CD14-positive monocyte (primary cell): ENCODE measurements around the gene SGTB. TPM values are rescaled to one million over a fixed set of nuclear protein-coding genes. Genes with fewer than 3 reads are reported as not detected.

Experiments used
- DNase-seq, 3 donors: peaks; one replicate each; pipeline ENCODE4 v3.0.0-alpha.2; 2011 to 2022
- H2AFZ ChIP-seq: 2 replicates; pipeline ENCODE4 v1.6.0; 2012; ENCODE audit warnings: mild to moderate bottlenecking, low read depth, low read length, inconsistent platforms; ENCODE audit not compliant: insufficient read depth, poor library complexity, severe bottlenecking
- H3K27ac ChIP-seq, 2 donors: 1 replicate in 1 of 2; 2 replicates in 1 of 2; pipeline ENCODE4 v1.5.1; 2012 to 2013; ENCODE audit warnings: low read length in 2 of 2, control low read depth in 1 of 2, inconsistent platforms in 1 of 2, low read depth in 1 of 2, mild to moderate bottlenecking in 1 of 2
- H3K27me3 ChIP-seq, 2 donors: one replicate each; pipeline versions ENCODE4 v1.6.0 to v1.6.1; 2011 to 2013; ENCODE audit warnings: low read length in 2 of 2; ENCODE audit not compliant: control insufficient read depth in 2 of 2, insufficient read depth in 2 of 2
- H3K36me3 ChIP-seq, 2 donors: replicated peaks in 1 of 2; 1 replicate in 1 of 2; 2 replicates in 1 of 2; pipeline versions ENCODE4 v1.5.1 to v1.6.1; 2012 to 2013; ENCODE audit warnings: low read length in 2 of 2, control low read depth in 1 of 2, inconsistent platforms in 1 of 2, mild to moderate bottlenecking in 1 of 2; ENCODE audit not compliant: insufficient read depth in 2 of 2, control insufficient read depth in 1 of 2
- H3K4me1 ChIP-seq, 2 donors: 1 replicate in 1 of 2; 2 replicates in 1 of 2; pipeline versions ENCODE4 v1.5.1 to v1.6.1; 2012 to 2013; ENCODE audit warnings: low read length in 2 of 2, control low read depth in 1 of 2, inconsistent platforms in 1 of 2, mild to moderate bottlenecking in 1 of 2, moderate library complexity in 1 of 2; ENCODE audit not compliant: insufficient read depth in 2 of 2, control insufficient read depth in 1 of 2
- H3K4me2 ChIP-seq: replicated peaks from 2 replicates; pipeline ENCODE3; 2012; ENCODE audit warnings: low read length, moderate library complexity, mild to moderate bottlenecking; ENCODE audit not compliant: poor library complexity, severe bottlenecking; ENCODE audit errors: extremely low read depth
- H3K4me3 ChIP-seq, 3 experiments: fragments of 200-600 bp in 1 of 3; sonication (generic) in 1 of 3; replicated peaks in 1 of 3; 1 replicate in 2 of 3; 2 replicates in 1 of 3; pipeline ENCODE4 v1.5.1; 2011 to 2013; ENCODE audit warnings: low read length in 3 of 3, mild to moderate bottlenecking in 3 of 3, control low read depth in 2 of 3, low read depth in 2 of 3, inconsistent platforms in 1 of 3, moderate library complexity in 1 of 3
- H3K79me2 ChIP-seq: 2 replicates; pipeline ENCODE4 v1.6.0; 2012; ENCODE audit warnings: mild to moderate bottlenecking, control low read depth, inconsistent platforms, low read length, moderate library complexity; ENCODE audit not compliant: insufficient read depth
- H3K9ac ChIP-seq: 2 replicates; pipeline ENCODE4 v1.6.0; 2017; ENCODE audit warnings: low read length, mild to moderate bottlenecking; ENCODE audit not compliant: insufficient read depth, poor library complexity, severe bottlenecking
- H3K9me3 ChIP-seq, 2 donors: replicated peaks in 1 of 2; 1 replicate in 1 of 2; 2 replicates in 1 of 2; pipeline versions ENCODE4 v1.5.1 to v1.6.1; 2012 to 2013; ENCODE audit warnings: low read length in 2 of 2, control low read depth in 1 of 2; ENCODE audit not compliant: control insufficient read depth in 1 of 2, insufficient read depth in 1 of 2
- H4K20me1 ChIP-seq: 2 replicates; pipeline ENCODE4 v1.6.0; 2012; ENCODE audit warnings: mild to moderate bottlenecking, low read length, control low read depth, moderate library complexity; ENCODE audit not compliant: insufficient read depth
- H3K27ac Mint-ChIP-seq, 7 donors: one replicate each; pipeline ENCODE4 v1.8.0; 2020; ENCODE audit warnings: mild to moderate bottlenecking in 7 of 7, mixed read lengths in 7 of 7, moderate library complexity in 6 of 7, inconsistent platforms in 2 of 7
- H3K27me3 Mint-ChIP-seq, 3 donors: one replicate each; pipeline ENCODE4 v1.8.0; 2021 to 2022; ENCODE audit warnings: low read depth in 3 of 3, mild to moderate bottlenecking in 3 of 3, mixed read lengths in 3 of 3, moderate library complexity in 3 of 3, inconsistent platforms in 1 of 3
- H3K36me3 Mint-ChIP-seq, 2 donors: one replicate each; pipeline ENCODE4 v1.8.0; 2020; ENCODE audit warnings: mixed read lengths in 2 of 2, inconsistent platforms in 1 of 2, mild to moderate bottlenecking in 1 of 2
- H3K4me1 Mint-ChIP-seq: one replicate; pipeline ENCODE4 v1.8.0; 2020; ENCODE audit warnings: mild to moderate bottlenecking, mixed read lengths
- H3K4me3 Mint-ChIP-seq, 2 donors: one replicate each; pipeline ENCODE4 v1.8.0; 2020; ENCODE audit warnings: mild to moderate bottlenecking in 2 of 2, mixed read lengths in 2 of 2, moderate library complexity in 1 of 2
- H3K9me3 Mint-ChIP-seq, 7 donors: one replicate each; pipeline ENCODE4 v1.8.0; 2020 to 2022; ENCODE audit warnings: mixed read lengths in 7 of 7, mild to moderate bottlenecking in 6 of 7, moderate library complexity in 6 of 7, inconsistent platforms in 2 of 7
- WGBS: methylation state at CpG from one replicate; pipeline ENCODE4 v1.1.5; 2013; ENCODE audit warnings: missing lambda C conversion rate; ENCODE audit not compliant: insufficient coverage; 5-methylcytosine and 5-hydroxymethylcytosine counted together
- intact Hi-C, 2 donors: fragments of 100-400 bp; cut with micrococcal nuclease; formaldehyde crosslinking; loops; one replicate each; pipeline versions ENCODE4 v1.15.0 to v1.15.1; 2023
- polyA plus RNA-seq, 3 donors: library from polyadenylated mRNA; depleted of rRNA in 1 of 3; unstranded in 2 of 3; stranded (reverse) in 1 of 3; fragments of 300-500 nt in 2 of 3; fragments of >200 nt in 1 of 3; fragmentation: Illumina TruSeq in 2 of 3; gene quantifications; 1 replicate in 2 of 3; 2 replicates in 1 of 3; pipeline ENCODE4 v1.2.3, GENCODE V29; 2012 to 2021
- TF ChIP-seq, protein P1 (sequence below): fragments of 200-600 bp; IDR thresholded peaks from one replicate; pipeline ENCODE4 v1.8.0; 2022; ENCODE audit warnings: antibody characterized with exemption, mild to moderate bottlenecking

The SGTB gene
- polyA plus RNA-seq, 3 donors = 7.4 to 16.5 (median 7.6) TPM

DNA sequence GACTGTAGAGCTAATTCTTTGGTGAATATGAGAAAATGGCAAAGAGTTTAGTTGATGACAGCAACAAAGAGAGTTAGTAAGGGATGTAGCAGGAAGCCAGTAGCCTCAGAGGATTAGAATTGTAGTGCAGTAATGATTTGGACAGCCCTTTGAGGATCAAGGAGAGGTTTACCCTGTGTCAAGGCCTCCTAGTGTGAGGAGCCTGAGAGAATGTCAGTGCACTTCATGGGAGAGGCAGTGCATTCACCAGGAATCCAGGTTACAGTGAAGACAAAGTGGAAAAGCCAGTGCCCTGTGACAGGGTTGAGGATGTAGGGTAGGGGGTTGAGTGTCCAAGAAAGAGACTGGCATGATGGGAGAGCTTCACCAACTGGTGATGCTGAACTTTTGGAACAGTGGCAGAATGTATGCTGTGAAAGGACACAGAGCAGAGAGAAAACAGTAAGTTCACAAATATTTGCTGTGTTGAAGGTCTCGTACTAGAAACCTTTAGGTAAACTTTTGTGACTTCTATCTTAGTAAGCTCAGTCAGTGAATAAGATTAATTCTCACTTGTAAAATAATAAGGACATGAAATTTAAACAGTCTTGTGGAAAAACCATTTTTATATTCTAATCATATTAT lies 27.4 kb upstream of the SGTB start:
- intact Hi-C loops = no loop called here
- Mint-ChIP-seq H3K4me3 (no peak overlapping the region), H3K27me3 (no peaks in the 10 kb centered on the region), H3K27ac (peak overlapping the region in 1 of 7 donors; percentile 15), H3K9me3 (peaks cover 0 to 8% (median 2%) of the 10 kb centered on the region in 7 donors), H3K4me1 (no peaks in the 10 kb centered on the region), H3K36me3 (peaks cover 13 to 23% of the 10 kb centered on the region in 2 donors)
- Histone ChIP-seq H3K27ac (no peak overlapping the region), H3K4me3 (no peak overlapping the region), H2AFZ (no peak overlapping the region), H3K9ac (no peak overlapping the region), H3K27me3 (no peaks in the 10 kb centered on the region), H3K4me2 (no peak overlapping the region), H3K36me3 (no peaks in the 10 kb centered on the region), H3K9me3 (peaks cover 0 to 3% of the 10 kb centered on the region in 2 donors), H3K79me2 (peaks cover 5% of the 10 kb centered on the region), H4K20me1 (peaks cover 26% of the 10 kb centered on the region), H3K4me1 (no peaks in the 10 kb centered on the region)
- TF ChIP-seq, protein P1, sequence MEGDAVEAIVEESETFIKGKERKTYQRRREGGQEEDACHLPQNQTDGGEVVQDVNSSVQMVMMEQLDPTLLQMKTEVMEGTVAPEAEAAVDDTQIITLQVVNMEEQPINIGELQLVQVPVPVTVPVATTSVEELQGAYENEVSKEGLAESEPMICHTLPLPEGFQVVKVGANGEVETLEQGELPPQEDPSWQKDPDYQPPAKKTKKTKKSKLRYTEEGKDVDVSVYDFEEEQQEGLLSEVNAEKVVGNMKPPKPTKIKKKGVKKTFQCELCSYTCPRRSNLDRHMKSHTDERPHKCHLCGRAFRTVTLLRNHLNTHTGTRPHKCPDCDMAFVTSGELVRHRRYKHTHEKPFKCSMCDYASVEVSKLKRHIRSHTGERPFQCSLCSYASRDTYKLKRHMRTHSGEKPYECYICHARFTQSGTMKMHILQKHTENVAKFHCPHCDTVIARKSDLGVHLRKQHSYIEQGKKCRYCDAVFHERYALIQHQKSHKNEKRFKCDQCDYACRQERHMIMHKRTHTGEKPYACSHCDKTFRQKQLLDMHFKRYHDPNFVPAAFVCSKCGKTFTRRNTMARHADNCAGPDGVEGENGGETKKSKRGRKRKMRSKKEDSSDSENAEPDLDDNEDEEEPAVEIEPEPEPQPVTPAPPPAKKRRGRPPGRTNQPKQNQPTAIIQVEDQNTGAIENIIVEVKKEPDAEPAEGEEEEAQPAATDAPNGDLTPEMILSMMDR = no peak
- DNase-seq = no peak
- no CpG with 5 or more reads among the region's 1 CpG for WGBS

DNA sequence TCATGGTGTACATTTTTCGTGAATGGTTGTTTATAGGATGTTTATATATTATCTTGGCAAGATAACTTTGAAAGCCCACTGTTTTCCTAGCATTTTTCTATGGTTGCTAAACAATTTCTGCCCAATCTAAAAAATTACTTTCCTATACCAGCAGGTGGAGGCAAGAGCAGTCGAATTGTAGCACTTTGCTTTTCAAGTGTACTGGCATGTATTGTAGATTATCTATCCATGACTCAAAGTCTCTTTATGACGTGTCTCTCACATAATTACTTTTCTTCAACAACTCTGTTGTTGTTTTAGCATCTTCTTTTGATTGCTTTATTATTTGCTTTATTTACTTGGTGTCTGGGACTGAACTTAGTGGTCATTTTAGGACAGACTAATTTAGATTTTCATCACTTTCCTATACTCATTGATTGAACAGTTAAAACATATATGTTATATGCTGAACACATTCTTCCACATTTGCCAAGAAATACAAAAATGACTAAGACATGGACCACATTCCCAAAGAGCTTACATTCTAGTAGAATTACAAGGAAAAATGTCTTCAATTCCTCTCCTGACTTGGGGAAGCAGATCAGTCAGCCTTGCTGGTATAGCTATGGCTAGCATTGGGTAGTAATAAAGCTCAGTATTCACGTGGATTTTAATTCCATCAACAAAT lies 20.8 kb upstream of the SGTB start:
- Histone ChIP-seq H3K9me3 (no peaks in the 10 kb centered on the region), H4K20me1 (peaks cover 19% of the 10 kb centered on the region), H3K36me3 (no peaks in the 10 kb centered on the region), H2AFZ (no peak overlapping the region), H3K27me3 (no peaks in the 10 kb centered on the region), H3K4me2 (no peak overlapping the region), H3K9ac (no peak overlapping the region), H3K4me1 (no peaks in the 10 kb centered on the region), H3K79me2 (peaks cover 42% of the 10 kb centered on the region), H3K4me3 (no peak overlapping the region), H3K27ac (no peak overlapping the region)
- Mint-ChIP-seq H3K4me3 (no peak overlapping the region), H3K36me3 (peaks cover 2 to 21% of the 10 kb centered on the region in 2 donors), H3K27me3 (no peaks in the 10 kb centered on the region), H3K4me1 (peaks cover 9% of the 10 kb centered on the region), H3K9me3 (peaks cover 0 to 5% (median 2%) of the 10 kb centered on the region in 7 donors), H3K27ac (no peak overlapping the region)
- intact Hi-C loops = no loop called here
- peak; percentile 20 to 54 (median 37) for DNase-seq
- TF ChIP-seq, protein P1 = peak; percentile 87
- WGBS = no CpG with 5 or more reads among the region's 4 CpGs
